Kidney (tissue), 14 donors: ENCODE measurements around the gene ZNF710. TPM values are rescaled to one million over a fixed set of nuclear protein-coding genes. Genes with fewer than 3 reads are reported as not detected.
A peak's percentile ranks its signal among the peaks of the same experiment; 100 is the strongest.
"Not testable (repeated sequence)": the region's sequence is repeated elsewhere in the genome, so short reads cannot be mapped to it uniquely, and the experiment has no call there.

Source experiments
- DNase-seq, 5 donors: peaks; one replicate each; pipeline ENCODE4 v3.0.0-alpha.2; 2013 to 2020
- FAIRE-seq: peaks from 2 replicates; lab custom pipeline; 2012; peaks lifted over from hg19 to GRCh38; lab: Jason Lieb, UNC
- H3K27ac ChIP-seq, 2 donors: one replicate each; pipeline ENCODE4 v1.7.0; 2013; ENCODE audit warnings: low read depth in 2 of 2, low read length in 2 of 2, inconsistent platforms in 1 of 2
- H3K27me3 ChIP-seq: one replicate; pipeline ENCODE4 v1.7.1; 2013; ENCODE audit warnings: low read length, inconsistent platforms; ENCODE audit not compliant: control insufficient read depth, insufficient read depth
- H3K36me3 ChIP-seq, 3 donors: one replicate each; pipeline versions ENCODE4 v1.7.0 to v1.7.1; 2013; ENCODE audit warnings: low read length in 3 of 3, control low read depth in 1 of 3, inconsistent platforms in 1 of 3; ENCODE audit not compliant: insufficient read depth in 3 of 3, control insufficient read depth in 2 of 3
- H3K4me1 ChIP-seq, 3 donors: one replicate each; pipeline versions ENCODE4 v1.7.0 to v1.7.1; 2013; ENCODE audit warnings: low read length in 3 of 3, inconsistent platforms in 1 of 3, low read depth in 1 of 3; ENCODE audit not compliant: control insufficient read depth in 2 of 3, insufficient read depth in 2 of 3
- H3K4me3 ChIP-seq, 3 donors: one replicate each; pipeline versions ENCODE4 v1.7.0 to v1.8.1; 2013; ENCODE audit warnings: low read length in 3 of 3, control low read depth in 1 of 3, inconsistent platforms in 1 of 3
- H3K9ac ChIP-seq, 3 donors: one replicate each; pipeline versions ENCODE4 v1.7.0 to v1.7.1; 2013; ENCODE audit warnings: low read length in 3 of 3, control low read depth in 1 of 3, inconsistent platforms in 1 of 3
- H3K9me3 ChIP-seq, 3 donors: one replicate each; pipeline versions ENCODE4 v1.7.0 to v1.7.1; 2013; ENCODE audit warnings: low read length in 3 of 3, control low read depth in 1 of 3, inconsistent platforms in 1 of 3; ENCODE audit not compliant: control insufficient read depth in 2 of 3, insufficient read depth in 1 of 3
- CTCF ChIP-seq: IDR thresholded peaks from 3 replicates; pipeline ENCODE4 v1.5.1; 2012; ENCODE audit warnings: mild to moderate bottlenecking, moderate library complexity, borderline replicate concordance; ENCODE audit not compliant: insufficient read depth; ENCODE audit errors: extremely low read depth
- intact Hi-C: fragments of 100-400 bp; cut with DNase I; formaldehyde crosslinking; loops from one replicate; pipeline ENCODE4 v1.11.1; 2022
- polyA plus RNA-seq: library from polyadenylated mRNA; stranded (reverse); fragments of 350-450 nt; fragmentation: Illumina TruSeq; extraction: RNeasy Lipid Tissue Mini Kit (QIAGEN cat#74804); gene quantifications from one replicate; pipeline ENCODE4 v1.2.3, GENCODE V29; 2014; ENCODE audit warnings: low read depth, low replicate concordance; ENCODE audit not compliant: insufficient read depth
- total RNA-seq: library from RNA; stranded (reverse); fragmentation: NEBNext Ultra II Directional; extraction: Animal tissue kit (Norgen Biotek cat#: 25700); gene quantifications from one replicate; pipeline ENCODE4 v1.2.1, GENCODE V29; 2021
- donor health status: control.
- donor health status: control.
- donor health status: control.
- donor health status: control.
- donor health status: control.
- donor health status: DM: yes; HTN: yes; CAD: no.
- donor health status: Normal renal cell carcinoma (clear cell type).

The ZNF710 gene
- total and polyA plus RNA-seq, 2 donors from 2014 or later, result 11.0 to 17.0 TPM

GRCh38 chr15:90104551-90104950, 103.4 kb downstream of the ZNF710 start:
- peak overlapping the region in 1 of 3 donors; percentile 94 for H3K9ac ChIP-seq
- H3K27ac ChIP-seq, result peak overlapping the region; percentile 93 to 97
- FAIRE-seq, result no peak

GRCh38 chr15:90105521-90105920, 104.4 kb downstream of the ZNF710 start:
- H3K4me1 ChIP-seq, result peaks cover 0 to 12% (median 8%) of the 10 kb centered on the region in 3 donors
- no peaks in the 10 kb centered on the region for H3K36me3 ChIP-seq
- peak overlapping the region; percentile 93 to 97 for H3K27ac ChIP-seq
- TF ChIP-seq CTCF, result no peak
- no peaks in the 10 kb centered on the region for H3K9me3 ChIP-seq
- H3K27me3 ChIP-seq, result no peaks in the 10 kb centered on the region
- FAIRE-seq (no peak), DNase-seq (no peak)
- H3K9ac ChIP-seq, result no peak overlapping the region
- no peak overlapping the region for H3K4me3 ChIP-seq
- intact Hi-C loops, result no loop called here

More at GRCh38 chr15:90104551-90104950, 103.4 kb downstream of the ZNF710 start:
- peak overlapping the region in 1 of 3 donors; percentile 10 for H3K4me3 ChIP-seq
- H3K27me3 ChIP-seq, result no peaks in the 10 kb centered on the region
- H3K36me3 ChIP-seq, result no peaks in the 10 kb centered on the region
- peak in 3 of 5 donors; percentile 28 to 49 (median 40) for DNase-seq
- no peak for TF ChIP-seq CTCF
- H3K9me3 ChIP-seq, result no peaks in the 10 kb centered on the region
- H3K4me1 ChIP-seq, result peaks cover 0 to 22% (median 8%) of the 10 kb centered on the region in 3 donors
- intact Hi-C loops, result no loop called here

GRCh38 chr15:90106522-90107117, 105.5 kb downstream of the ZNF710 start:
- Histone ChIP-seq H3K27me3 (no peaks in the 10 kb centered on the region), H3K4me3 (no peak overlapping the region), H3K9me3 (no peaks in the 10 kb centered on the region), H3K27ac (peak overlapping the region; percentile 3 to 56), H3K36me3 (no peaks in the 10 kb centered on the region), H3K4me1 (peaks cover 0 to 8% (median 6%) of the 10 kb centered on the region in 3 donors), H3K9ac (no peak overlapping the region)
- no peak for TF ChIP-seq CTCF
- DNase-seq (peak in 4 of 5 donors; percentile 42 to 73 (median 55)), FAIRE-seq (no peak)
- intact Hi-C loops, result no loop called here

- H3K27me3 ChIP-seq, H3K27ac ChIP-seq, FAIRE-seq, intact Hi-C loops, H3K9ac ChIP-seq, H3K9me3 ChIP-seq, H3K4me3 ChIP-seq, DNase-seq, H3K36me3 ChIP-seq, H3K4me1 ChIP-seq: not testable (repeated sequence)
Observed at GRCh38 chr15:90108038-90108437, 106.9 kb downstream of the ZNF710 start.

GRCh38 chr15:90109163-90109751, 108.1 kb downstream of the ZNF710 start:
- H3K9ac ChIP-seq, FAIRE-seq, H3K36me3 ChIP-seq, H3K27me3 ChIP-seq, H3K4me3 ChIP-seq, H3K4me1 ChIP-seq, H3K9me3 ChIP-seq, DNase-seq, intact Hi-C loops, H3K27ac ChIP-seq: not testable (repeated sequence)
